Measurements from ENCODE around the gene RAD51B. TPM values are rescaled to one million over a fixed set of nuclear protein-coding genes. Genes with fewer than 3 reads are reported as not detected.
"Not testable (repeated sequence)": the region's sequence is repeated elsewhere in the genome, so short reads cannot be mapped to it uniquely, and the experiment has no call there.

RAD51B gene
- total RNA-seq, 2 donors from 2014 or later: 42.6 to 50.0 TPM

- H3K4me3 Mint-ChIP-seq: no peak overlapping the region
- H3K27ac Mint-ChIP-seq: no peak overlapping the region
- no peaks in the 10 kb centered on the region for H3K9me3 Mint-ChIP-seq
- DNase-seq: no peak
- no peaks in the 10 kb centered on the region for H3K36me3 Mint-ChIP-seq (ENCODE audit: insufficient read depth in 2 of 2)
- peaks cover 31% of the 10 kb centered on the region for H3K4me1 Mint-ChIP-seq (ENCODE audit: low read depth)
- no peak for ATAC-seq (replicated peaks in 1 of 2)
- peaks cover 6% of the 10 kb centered on the region for H3K27me3 Mint-ChIP-seq (ENCODE audit: low read depth)
Measured at GRCh38 chr14:68691031-68691791, 871.6 kb downstream of the RAD51B start.

GRCh38 chr14:68691792-68692118 lies 872.2 kb downstream of the RAD51B start:
- H3K4me3 Mint-ChIP-seq: no peak overlapping the region
- H3K4me1 Mint-ChIP-seq (ENCODE audit: low read depth): peaks cover 26% of the 10 kb centered on the region
- no peaks in the 10 kb centered on the region for H3K9me3 Mint-ChIP-seq
- DNase-seq: no peak
- peaks cover 6% of the 10 kb centered on the region for H3K27me3 Mint-ChIP-seq (ENCODE audit: low read depth)
- no peaks in the 10 kb centered on the region for H3K36me3 Mint-ChIP-seq (ENCODE audit: insufficient read depth in 2 of 2)
- no peak overlapping the region for H3K27ac Mint-ChIP-seq
- ATAC-seq (replicated peaks in 1 of 2): no peak

- H3K9me3 Mint-ChIP-seq: no peaks in the 10 kb centered on the region
- H3K4me3 Mint-ChIP-seq: no peak overlapping the region
- no peak for DNase-seq
Measured at GRCh38 chr14:68692216-68692615, 872.6 kb downstream of the RAD51B start.

GRCh38 chr14:68692916-68693771 lies 873.6 kb downstream of the RAD51B start:
- peak overlapping the region; percentile 48 for H3K27ac Mint-ChIP-seq
- no peak overlapping the region for H3K4me3 Mint-ChIP-seq
- H3K27me3 Mint-ChIP-seq (ENCODE audit: low read depth): peaks cover 6% of the 10 kb centered on the region
- no peaks in the 10 kb centered on the region for H3K36me3 Mint-ChIP-seq (ENCODE audit: insufficient read depth in 2 of 2)
- H3K9me3 Mint-ChIP-seq: no peaks in the 10 kb centered on the region
- ATAC-seq (replicated peaks in 1 of 2): no peak
- H3K4me1 Mint-ChIP-seq (ENCODE audit: low read depth): peaks cover 25% of the 10 kb centered on the region
- DNase-seq: no peak

More at GRCh38 chr14:68692216-68692615, 872.6 kb downstream of the RAD51B start:
- H3K4me1 Mint-ChIP-seq (ENCODE audit: low read depth): peaks cover 25% of the 10 kb centered on the region
- peaks cover 6% of the 10 kb centered on the region for H3K27me3 Mint-ChIP-seq (ENCODE audit: low read depth)
- ATAC-seq (replicated peaks in 1 of 2): no peak
- no peak overlapping the region for H3K27ac Mint-ChIP-seq
- H3K36me3 Mint-ChIP-seq (ENCODE audit: insufficient read depth in 2 of 2): no peaks in the 10 kb centered on the region

GRCh38 chr14:68693926-68694325 lies 874.3 kb downstream of the RAD51B start:
- Mint-ChIP-seq H3K9me3 (no peaks in the 10 kb centered on the region), H3K27ac (no peak overlapping the region), H3K4me3 (no peak overlapping the region), H3K36me3 (ENCODE audit: insufficient read depth in 2 of 2) (no peaks in the 10 kb centered on the region), H3K4me1 (ENCODE audit: low read depth) (peaks cover 25% of the 10 kb centered on the region), H3K27me3 (ENCODE audit: low read depth) (peaks cover 6% of the 10 kb centered on the region)
- ATAC-seq (replicated peaks in 1 of 2) (no peak), DNase-seq (no peak)

GRCh38 chr14:68694516-68695235 lies 875.1 kb downstream of the RAD51B start:
- peaks cover 18% of the 10 kb centered on the region for H3K4me1 Mint-ChIP-seq (ENCODE audit: low read depth)
- no peak overlapping the region for H3K27ac Mint-ChIP-seq
- H3K4me3 Mint-ChIP-seq: peak overlapping the region in 1 of 2 donors; percentile 42
- ATAC-seq (replicated peaks in 1 of 2) (no peak), DNase-seq (no peak)
- H3K36me3 Mint-ChIP-seq (ENCODE audit: insufficient read depth in 2 of 2): no peaks in the 10 kb centered on the region
- H3K27me3 Mint-ChIP-seq (ENCODE audit: low read depth): no peaks in the 10 kb centered on the region
- H3K9me3 Mint-ChIP-seq: no peaks in the 10 kb centered on the region

- Mint-ChIP-seq H3K36me3 (ENCODE audit: insufficient read depth in 2 of 2) (peaks cover 0 to 1% of the 10 kb centered on the region in 2 donors), H3K27ac (no peak overlapping the region), H3K4me1 (ENCODE audit: low read depth) (peaks cover 18% of the 10 kb centered on the region), H3K27me3 (ENCODE audit: low read depth) (no peaks in the 10 kb centered on the region), H3K9me3 (no peaks in the 10 kb centered on the region), H3K4me3 (peak overlapping the region; percentile 12 to 42)
- ATAC-seq (replicated peaks in 1 of 2) (peak; percentile 96 to 97), DNase-seq (peak; percentile 57 to 66)
Measured at GRCh38 chr14:68695326-68695768, 875.8 kb downstream of the RAD51B start.

- H3K9me3 Mint-ChIP-seq: no peaks in the 10 kb centered on the region
- no peak overlapping the region for H3K27ac Mint-ChIP-seq
- H3K4me3 Mint-ChIP-seq: no peak overlapping the region
- H3K4me1 Mint-ChIP-seq (ENCODE audit: low read depth): peaks cover 18% of the 10 kb centered on the region
- DNase-seq (no peak), ATAC-seq (replicated peaks in 1 of 2) (no peak)
- H3K27me3 Mint-ChIP-seq (ENCODE audit: low read depth): no peaks in the 10 kb centered on the region
- H3K36me3 Mint-ChIP-seq (ENCODE audit: insufficient read depth in 2 of 2): peaks cover 0 to 1% of the 10 kb centered on the region in 2 donors
Measured at GRCh38 chr14:68695856-68696255, 876.3 kb downstream of the RAD51B start.

- Mint-ChIP-seq H3K4me1 (ENCODE audit: low read depth) (peaks cover 18% of the 10 kb centered on the region), H3K27me3 (ENCODE audit: low read depth) (no peaks in the 10 kb centered on the region), H3K4me3 (no peak overlapping the region), H3K27ac (no peak overlapping the region), H3K36me3 (ENCODE audit: insufficient read depth in 2 of 2) (peaks cover 1% of the 10 kb centered on the region in 2 donors), H3K9me3 (no peaks in the 10 kb centered on the region)
- ATAC-seq (replicated peaks in 1 of 2) (no peak), DNase-seq (no peak)
Measured at GRCh38 chr14:68696266-68696665, 876.7 kb downstream of the RAD51B start.

GRCh38 chr14:68696721-68697495 lies 877.3 kb downstream of the RAD51B start:
- H3K9me3 Mint-ChIP-seq: no peaks in the 10 kb centered on the region
- H3K36me3 Mint-ChIP-seq (ENCODE audit: insufficient read depth in 2 of 2): peaks cover 1% of the 10 kb centered on the region in 2 donors
- no peaks in the 10 kb centered on the region for H3K27me3 Mint-ChIP-seq (ENCODE audit: low read depth)
- DNase-seq: no peak
- peaks cover 18% of the 10 kb centered on the region for H3K4me1 Mint-ChIP-seq (ENCODE audit: low read depth)
- H3K4me3 Mint-ChIP-seq: no peak overlapping the region
- no peak for ATAC-seq (replicated peaks in 1 of 2)
- H3K27ac Mint-ChIP-seq: no peak overlapping the region

GRCh38 chr14:68698773-68699172 lies 879.2 kb downstream of the RAD51B start:
- H3K36me3 Mint-ChIP-seq (ENCODE audit: insufficient read depth in 2 of 2); H3K27ac Mint-ChIP-seq; DNase-seq; H3K27me3 Mint-ChIP-seq (ENCODE audit: low read depth); ATAC-seq (replicated peaks in 1 of 2); H3K9me3 Mint-ChIP-seq; H3K4me3 Mint-ChIP-seq: not testable (repeated sequence)
- H3K4me1 Mint-ChIP-seq (ENCODE audit: low read depth): peaks cover 33% of the 10 kb centered on the region

- H3K4me3 Mint-ChIP-seq: no peak overlapping the region
- peaks cover 21% of the 10 kb centered on the region for H3K4me1 Mint-ChIP-seq (ENCODE audit: low read depth)
- ATAC-seq (replicated peaks in 1 of 2) (no peak), DNase-seq (no peak)
- no peaks in the 10 kb centered on the region for H3K27me3 Mint-ChIP-seq (ENCODE audit: low read depth)
- H3K36me3 Mint-ChIP-seq (ENCODE audit: insufficient read depth in 2 of 2): peaks cover 1% of the 10 kb centered on the region in 2 donors
- H3K9me3 Mint-ChIP-seq: no peaks in the 10 kb centered on the region
- H3K27ac Mint-ChIP-seq: no peak overlapping the region
Measured at GRCh38 chr14:68701001-68701741, 881.6 kb downstream of the RAD51B start.
